ENCODE data around the gene GSTO2.

The GSTO2 gene

GRCh38 chr10:104321725-104322415 lies 52.9 kb downstream of the GSTO2 start:
- Histone ChIP-seq H3K27me3 (replicated peaks; ENCODE audit: insufficient read depth, low read length) (no peaks in the 10 kb centered on the region), H3K9me2 (replicated peaks; ENCODE audit: insufficient read depth, low read length) (no peaks in the 10 kb centered on the region), H4K20me1 (ENCODE audit: insufficient read depth, low read length) (no peaks in the 10 kb centered on the region; the same call in 1 of the 2 replicates), H3K36me3 (replicated peaks; ENCODE audit: insufficient read depth, low read length) (no peaks in the 10 kb centered on the region), H3K4me2 (ENCODE audit: low read depth, low read length) (no peak overlapping the region), H2AFZ (ENCODE audit: low read length) (no peak overlapping the region), H3K4me3 (ENCODE audit: low read length) (no peak overlapping the region), H3K9me3 (replicated peaks; ENCODE audit: insufficient read depth, low read length) (no peaks in the 10 kb centered on the region), H3K4me1 (ENCODE audit: low read length) (peaks cover 7% of the 10 kb centered on the region; the same call in 1 of the 2 replicates), H3F3A (ENCODE audit: insufficient read depth, low read length) (no peaks in the 10 kb centered on the region), H3K27ac (ENCODE audit: low read length) (no peak overlapping the region), H3K79me2 (ENCODE audit: low read length) (peaks cover 79% of the 10 kb centered on the region), H3K9ac (ENCODE audit: low read length) (no peak overlapping the region)
- no peak for TF ChIP-seq EZH2phosphoT487 (IDR thresholded peaks at IDR 0.05; ENCODE audit: low read length)
- TF ChIP-seq, protein P1, sequence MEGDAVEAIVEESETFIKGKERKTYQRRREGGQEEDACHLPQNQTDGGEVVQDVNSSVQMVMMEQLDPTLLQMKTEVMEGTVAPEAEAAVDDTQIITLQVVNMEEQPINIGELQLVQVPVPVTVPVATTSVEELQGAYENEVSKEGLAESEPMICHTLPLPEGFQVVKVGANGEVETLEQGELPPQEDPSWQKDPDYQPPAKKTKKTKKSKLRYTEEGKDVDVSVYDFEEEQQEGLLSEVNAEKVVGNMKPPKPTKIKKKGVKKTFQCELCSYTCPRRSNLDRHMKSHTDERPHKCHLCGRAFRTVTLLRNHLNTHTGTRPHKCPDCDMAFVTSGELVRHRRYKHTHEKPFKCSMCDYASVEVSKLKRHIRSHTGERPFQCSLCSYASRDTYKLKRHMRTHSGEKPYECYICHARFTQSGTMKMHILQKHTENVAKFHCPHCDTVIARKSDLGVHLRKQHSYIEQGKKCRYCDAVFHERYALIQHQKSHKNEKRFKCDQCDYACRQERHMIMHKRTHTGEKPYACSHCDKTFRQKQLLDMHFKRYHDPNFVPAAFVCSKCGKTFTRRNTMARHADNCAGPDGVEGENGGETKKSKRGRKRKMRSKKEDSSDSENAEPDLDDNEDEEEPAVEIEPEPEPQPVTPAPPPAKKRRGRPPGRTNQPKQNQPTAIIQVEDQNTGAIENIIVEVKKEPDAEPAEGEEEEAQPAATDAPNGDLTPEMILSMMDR (IDR thresholded peaks at IDR 0.05; ENCODE audit: low read length) = no peak
- no peak for TF ChIP-seq EZH2 (optimal IDR thresholded peaks at IDR 0.05; ENCODE audit: low read depth, low read length)
- DNase-seq = no peak

GRCh38 chr10:104322416-104322782 lies 53.4 kb downstream of the GSTO2 start:
- Histone ChIP-seq H3K36me3 (replicated peaks; ENCODE audit: insufficient read depth, low read length) (no peaks in the 10 kb centered on the region), H3K9me3 (replicated peaks; ENCODE audit: insufficient read depth, low read length) (no peaks in the 10 kb centered on the region), H3K9me2 (replicated peaks; ENCODE audit: insufficient read depth, low read length) (no peaks in the 10 kb centered on the region), H3K79me2 (ENCODE audit: low read length) (peaks cover 80% of the 10 kb centered on the region), H3F3A (ENCODE audit: insufficient read depth, low read length) (no peaks in the 10 kb centered on the region), H3K27ac (ENCODE audit: low read length) (peak overlapping the region; percentile 2; the same call in 1 of the 2 replicates), H3K4me1 (ENCODE audit: low read length) (peaks cover 7% of the 10 kb centered on the region; the same call in 1 of the 2 replicates), H3K27me3 (replicated peaks; ENCODE audit: insufficient read depth, low read length) (no peaks in the 10 kb centered on the region), H4K20me1 (ENCODE audit: insufficient read depth, low read length) (no peaks in the 10 kb centered on the region; the same call in 1 of the 2 replicates), H3K9ac (ENCODE audit: low read length) (no peak overlapping the region), H3K4me2 (ENCODE audit: low read depth, low read length) (no peak overlapping the region), H3K4me3 (ENCODE audit: low read length) (no peak overlapping the region), H2AFZ (ENCODE audit: low read length) (no peak overlapping the region)
- DNase-seq = peak; percentile 16
- TF ChIP-seq, protein P1 (IDR thresholded peaks at IDR 0.05; ENCODE audit: low read length) = no peak
- TF ChIP-seq EZH2phosphoT487 (IDR thresholded peaks at IDR 0.05; ENCODE audit: low read length) = no peak
- TF ChIP-seq EZH2 (optimal IDR thresholded peaks at IDR 0.05; ENCODE audit: low read depth, low read length) = no peak

- DNase-seq = no peak
- no peaks in the 10 kb centered on the region for H3K27me3 ChIP-seq (replicated peaks; ENCODE audit: insufficient read depth, low read length)
- no peak overlapping the region for H3K27ac ChIP-seq (ENCODE audit: low read length)
- H3F3A ChIP-seq (ENCODE audit: insufficient read depth, low read length) = no peaks in the 10 kb centered on the region
- H2AFZ ChIP-seq (ENCODE audit: low read length) = no peak overlapping the region
- no peak overlapping the region for H3K9ac ChIP-seq (ENCODE audit: low read length)
- H3K36me3 ChIP-seq (replicated peaks; ENCODE audit: insufficient read depth, low read length) = no peaks in the 10 kb centered on the region
- peaks cover 7% of the 10 kb centered on the region; the same call in 1 of the 2 replicates for H3K4me1 ChIP-seq (ENCODE audit: low read length)
- H3K79me2 ChIP-seq (ENCODE audit: low read length) = peaks cover 80% of the 10 kb centered on the region
- no peaks in the 10 kb centered on the region for H3K9me2 ChIP-seq (replicated peaks; ENCODE audit: insufficient read depth, low read length)
- H3K4me3 ChIP-seq (ENCODE audit: low read length) = no peak overlapping the region
- TF ChIP-seq EZH2phosphoT487 (IDR thresholded peaks at IDR 0.05; ENCODE audit: low read length) (no peak), EZH2 (optimal IDR thresholded peaks at IDR 0.05; ENCODE audit: low read depth, low read length) (no peak)
- TF ChIP-seq, protein P1 (IDR thresholded peaks at IDR 0.05; ENCODE audit: low read length) = no peak
- no peaks in the 10 kb centered on the region for H3K9me3 ChIP-seq (replicated peaks; ENCODE audit: insufficient read depth, low read length)
- no peak overlapping the region for H3K4me2 ChIP-seq (ENCODE audit: low read depth, low read length)
- no peaks in the 10 kb centered on the region; the same call in 1 of the 2 replicates for H4K20me1 ChIP-seq (ENCODE audit: insufficient read depth, low read length)
Measured at GRCh38 chr10:104323085-104323484, 54.1 kb downstream of the GSTO2 start.

Measured in MM.1S (cell line).